ENCODE data around the gene ACBD7.

The ACBD7 gene

DNA sequence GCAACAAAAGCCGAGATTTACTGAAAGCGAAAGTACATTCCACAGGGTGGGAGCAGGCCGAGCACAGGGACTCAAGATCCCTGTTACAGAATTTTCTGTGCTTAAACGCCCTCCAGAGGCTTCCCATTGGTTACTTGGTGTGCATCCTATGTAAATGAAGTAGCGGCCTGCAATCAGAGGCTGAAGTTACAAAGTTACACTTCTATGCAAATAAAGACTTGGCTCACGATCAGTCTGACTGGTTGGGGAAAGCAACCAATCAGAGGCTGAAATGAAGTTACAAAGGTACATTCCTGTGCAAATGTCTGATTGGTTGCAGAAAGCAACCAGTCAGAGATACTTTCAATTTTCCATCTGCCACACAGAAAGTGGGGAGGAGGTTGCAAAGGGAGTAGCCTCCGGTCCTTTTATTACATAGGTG, 4.1 kb downstream of the ACBD7 start:
- TF ChIP-seq CTCF (IDR thresholded peaks at IDR 0.05; ENCODE audit: low read depth, low read length) (no peak), MYC (IDR thresholded peaks at IDR 0.05; ENCODE audit: low read depth, low read length) (no peak), POLR2A (IDR thresholded peaks at IDR 0.05; ENCODE audit: extremely low read depth, insufficient read length) (no peak)
- TF ChIP-seq, protein P1, sequence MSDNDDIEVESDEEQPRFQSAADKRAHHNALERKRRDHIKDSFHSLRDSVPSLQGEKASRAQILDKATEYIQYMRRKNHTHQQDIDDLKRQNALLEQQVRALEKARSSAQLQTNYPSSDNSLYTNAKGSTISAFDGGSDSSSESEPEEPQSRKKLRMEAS (IDR thresholded peaks at IDR 0.05; ENCODE audit: low read depth, low read length) = no peak
- no peak overlapping the region for H3K4me3 ChIP-seq (ENCODE audit: low read depth, low read length)
- no peak for DNase-seq (ENCODE audit: low read depth)

- no peak overlapping the region for H3K4me3 ChIP-seq (ENCODE audit: low read depth, low read length)
- no peak for DNase-seq (ENCODE audit: low read depth)
- TF ChIP-seq CTCF (IDR thresholded peaks at IDR 0.05; ENCODE audit: low read depth, low read length) (no peak), MYC (IDR thresholded peaks at IDR 0.05; ENCODE audit: low read depth, low read length) (no peak), POLR2A (IDR thresholded peaks at IDR 0.05; ENCODE audit: extremely low read depth, insufficient read length) (no peak)
- TF ChIP-seq, protein P1 (IDR thresholded peaks at IDR 0.05; ENCODE audit: low read depth, low read length) = no peak
Measured at GRCh38 chr10:15083674-15084501, 4.7 kb downstream of the ACBD7 start.

- no peak overlapping the region for H3K4me3 ChIP-seq (ENCODE audit: low read depth, low read length)
- TF ChIP-seq POLR2A (IDR thresholded peaks at IDR 0.05; ENCODE audit: extremely low read depth, insufficient read length) (no peak), CTCF (IDR thresholded peaks at IDR 0.05; ENCODE audit: low read depth, low read length) (no peak), MYC (IDR thresholded peaks at IDR 0.05; ENCODE audit: low read depth, low read length) (no peak)
- TF ChIP-seq, protein P1 (IDR thresholded peaks at IDR 0.05; ENCODE audit: low read depth, low read length) = no peak
- no peak for DNase-seq (ENCODE audit: low read depth)
Measured at GRCh38 chr10:15075421-15075820, 13.2 kb downstream of the ACBD7 start.

- no peak for DNase-seq (ENCODE audit: low read depth)
- TF ChIP-seq, protein P1 (IDR thresholded peaks at IDR 0.05; ENCODE audit: low read depth, low read length) = no peak
- no peak for TF ChIP-seq CTCF (IDR thresholded peaks at IDR 0.05; ENCODE audit: low read depth, low read length)
- TF ChIP-seq POLR2A (IDR thresholded peaks at IDR 0.05; ENCODE audit: extremely low read depth, insufficient read length) = no peak
- no peak for TF ChIP-seq MYC (IDR thresholded peaks at IDR 0.05; ENCODE audit: low read depth, low read length)
- H3K4me3 ChIP-seq (ENCODE audit: low read depth, low read length) = no peak overlapping the region
Measured at GRCh38 chr10:15072358-15072757, 16.2 kb downstream of the ACBD7 start.

GRCh38 chr10:15069230-15069629, 19.3 kb downstream of the ACBD7 start:
- no peak overlapping the region for H3K4me3 ChIP-seq (ENCODE audit: low read depth, low read length)
- TF ChIP-seq, protein P1 (IDR thresholded peaks at IDR 0.05; ENCODE audit: low read depth, low read length) = no peak
- no peak for TF ChIP-seq POLR2A (IDR thresholded peaks at IDR 0.05; ENCODE audit: extremely low read depth, insufficient read length)
- no peak for TF ChIP-seq MYC (IDR thresholded peaks at IDR 0.05; ENCODE audit: low read depth, low read length)
- no peak for TF ChIP-seq CTCF (IDR thresholded peaks at IDR 0.05; ENCODE audit: low read depth, low read length)
- DNase-seq (ENCODE audit: low read depth) = no peak
